HFF-Myc (cell line): ENCODE measurements around the gene CAMKK1.

Source experiments
- DNase-seq: peaks from one replicate; pipeline ENCODE4 v3.0.0-alpha.2; 2011; ENCODE audit warnings: low read depth; ENCODE audit errors: extremely low read depth
- H3K4me3 ChIP-seq: replicated peaks from 2 replicates; pipeline ENCODE4 v1.5.1; 2011; ENCODE audit warnings: low read depth, mild to moderate bottlenecking, control low read depth, low read length
- TF ChIP-seq, protein P1 (sequence below): IDR thresholded peaks from 2 replicates; pipeline ENCODE4 v1.5.1; 2012; ENCODE audit warnings: mild to moderate bottlenecking, low read depth, low read length, control low read depth; ENCODE audit errors: missing control alignments

CAMKK1 gene

GRCh38 chr17:3884188-3884587 is 8.7 kb downstream of the CAMKK1 start:
- no peak for DNase-seq
- TF ChIP-seq, protein P1, sequence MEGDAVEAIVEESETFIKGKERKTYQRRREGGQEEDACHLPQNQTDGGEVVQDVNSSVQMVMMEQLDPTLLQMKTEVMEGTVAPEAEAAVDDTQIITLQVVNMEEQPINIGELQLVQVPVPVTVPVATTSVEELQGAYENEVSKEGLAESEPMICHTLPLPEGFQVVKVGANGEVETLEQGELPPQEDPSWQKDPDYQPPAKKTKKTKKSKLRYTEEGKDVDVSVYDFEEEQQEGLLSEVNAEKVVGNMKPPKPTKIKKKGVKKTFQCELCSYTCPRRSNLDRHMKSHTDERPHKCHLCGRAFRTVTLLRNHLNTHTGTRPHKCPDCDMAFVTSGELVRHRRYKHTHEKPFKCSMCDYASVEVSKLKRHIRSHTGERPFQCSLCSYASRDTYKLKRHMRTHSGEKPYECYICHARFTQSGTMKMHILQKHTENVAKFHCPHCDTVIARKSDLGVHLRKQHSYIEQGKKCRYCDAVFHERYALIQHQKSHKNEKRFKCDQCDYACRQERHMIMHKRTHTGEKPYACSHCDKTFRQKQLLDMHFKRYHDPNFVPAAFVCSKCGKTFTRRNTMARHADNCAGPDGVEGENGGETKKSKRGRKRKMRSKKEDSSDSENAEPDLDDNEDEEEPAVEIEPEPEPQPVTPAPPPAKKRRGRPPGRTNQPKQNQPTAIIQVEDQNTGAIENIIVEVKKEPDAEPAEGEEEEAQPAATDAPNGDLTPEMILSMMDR = no peak
- H3K4me3 ChIP-seq = no peak overlapping the region

DNA sequence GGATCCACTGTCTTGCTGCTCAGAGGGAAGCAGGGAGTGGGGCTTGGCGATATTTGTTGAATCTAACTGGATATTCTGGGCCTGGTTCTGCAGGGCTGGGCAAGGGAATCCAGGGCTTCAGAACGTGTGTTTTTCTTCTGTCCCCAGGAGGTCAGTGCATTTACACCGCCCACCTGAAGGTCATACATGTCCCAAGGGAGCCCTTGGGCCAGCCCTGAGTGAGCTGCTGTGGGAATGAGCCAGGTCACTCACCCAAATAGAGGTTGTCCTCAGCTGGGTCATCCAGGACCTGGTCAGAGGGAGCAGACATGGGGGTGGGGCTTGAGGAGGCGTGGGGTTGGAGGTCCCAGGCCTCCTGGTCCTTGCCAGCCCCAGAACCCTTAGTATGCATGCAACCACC is 10.6 kb downstream of the CAMKK1 start:
- H3K4me3 ChIP-seq = no peak overlapping the region
- no peak for DNase-seq

DNA sequence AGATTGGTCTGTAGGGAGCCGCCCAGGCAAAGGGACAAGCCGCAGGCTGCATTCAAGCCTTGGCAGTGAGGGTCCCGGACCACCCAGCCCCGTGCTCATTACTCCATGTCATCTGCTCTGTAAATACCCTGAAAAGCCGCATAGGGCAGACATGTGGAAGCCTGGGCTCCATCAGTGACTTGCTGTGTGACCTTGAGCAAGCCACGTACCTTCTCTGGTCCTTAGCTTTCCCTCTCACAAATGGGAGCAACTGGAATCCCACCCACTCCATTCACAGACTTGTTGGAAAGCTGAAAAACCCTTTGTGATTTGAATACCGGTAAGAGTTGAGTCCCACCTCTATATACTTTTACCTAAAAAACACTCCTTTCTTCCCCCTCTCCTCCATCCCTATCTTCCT is 11.9 kb downstream of the CAMKK1 start:
- H3K4me3 ChIP-seq = no peak overlapping the region
- TF ChIP-seq, protein P1 = no peak
- DNase-seq = no peak

More for the DNA sequence above, 10.6 kb downstream of the CAMKK1 start:
- TF ChIP-seq, protein P1 = no peak

DNA sequence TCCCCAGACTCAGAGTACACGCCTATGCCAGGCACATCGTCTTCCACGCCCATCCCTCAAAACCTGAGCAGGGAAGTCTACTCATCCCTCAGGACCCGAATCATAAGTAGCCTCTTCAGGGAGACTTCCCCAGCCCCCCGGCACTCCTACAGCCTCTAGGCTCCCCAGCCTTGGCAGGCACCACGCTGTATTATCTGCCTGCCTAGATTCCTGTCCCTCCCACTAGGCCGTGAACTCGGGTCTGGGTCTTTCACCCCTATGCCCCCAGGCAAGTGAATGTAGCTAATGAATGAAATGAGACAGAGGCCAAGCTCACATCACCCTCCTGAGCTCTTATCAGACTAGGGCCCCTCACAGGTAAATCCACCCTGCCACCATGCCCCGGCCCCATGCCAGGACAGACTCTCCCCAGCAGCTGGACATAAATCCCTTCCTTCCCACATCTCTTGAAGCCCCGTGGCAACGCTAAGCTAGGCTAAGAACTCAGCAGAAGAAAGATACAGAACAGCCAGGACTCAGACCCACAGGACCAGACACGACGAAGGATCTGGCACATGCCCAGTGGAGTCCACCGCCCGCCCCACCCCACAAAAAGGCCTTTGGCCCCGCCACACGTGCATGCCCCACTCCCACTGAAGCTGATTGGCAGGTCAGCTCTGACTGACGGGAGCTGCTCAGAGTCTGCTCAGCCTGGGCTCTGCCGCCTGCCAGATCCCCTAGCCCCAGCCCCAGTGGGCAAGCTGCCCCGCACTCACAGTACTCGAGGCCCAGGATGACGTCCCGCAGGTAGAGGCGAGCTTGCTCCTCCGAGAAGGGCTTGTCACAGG is 13.0 kb downstream of the CAMKK1 start:
- H3K4me3 ChIP-seq = no peak overlapping the region
- no peak for DNase-seq
- TF ChIP-seq, protein P1 = no peak

DNA sequence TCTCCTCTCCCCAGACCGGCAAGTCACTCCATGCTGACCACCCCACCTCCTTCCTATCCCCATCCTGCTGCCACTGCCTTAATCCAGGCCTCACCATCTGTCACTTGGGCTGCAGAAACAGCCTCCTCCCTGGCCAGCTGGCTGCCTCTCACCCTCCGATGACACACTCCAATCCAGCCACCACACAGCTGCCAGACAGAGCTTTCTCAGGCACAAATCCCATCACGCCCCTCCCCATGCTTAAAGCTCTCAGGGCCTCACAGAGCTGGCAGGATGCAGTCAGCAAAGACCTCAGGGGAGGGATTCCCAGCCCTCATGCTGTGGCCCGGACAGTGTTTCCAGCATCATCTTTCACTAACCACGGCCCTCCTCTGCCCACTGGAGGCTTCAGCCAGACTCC is 13.7 kb downstream of the CAMKK1 start:
- TF ChIP-seq, protein P1 = no peak
- H3K4me3 ChIP-seq = no peak overlapping the region
- no peak for DNase-seq

DNA sequence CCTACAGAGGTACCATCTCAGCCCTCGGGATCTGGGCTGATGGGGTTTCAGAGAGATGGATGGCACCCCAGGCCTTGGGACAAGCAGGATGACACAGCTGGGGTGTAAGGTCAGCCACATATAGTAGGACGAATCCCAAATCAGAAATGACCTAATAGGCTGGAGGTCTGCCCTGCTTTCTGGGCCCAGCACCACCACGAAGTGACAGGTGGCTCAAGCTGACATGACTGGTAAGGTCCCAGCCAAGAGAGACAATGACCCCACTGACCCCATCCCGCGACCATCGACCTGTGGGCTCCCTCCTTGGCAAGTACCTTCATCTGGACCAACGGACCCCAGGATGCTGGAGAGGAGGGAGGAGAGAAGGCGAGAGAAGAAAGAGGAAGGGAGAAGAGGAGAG is 15.6 kb downstream of the CAMKK1 start:
- TF ChIP-seq, protein P1 = no peak
- no peak overlapping the region for H3K4me3 ChIP-seq
- no peak for DNase-seq
